Stimulated activated CD4-positive, alpha-beta T cell treated with anti-CD3 and anti-CD28 coated beads, Interleukin-1b, Interleukin-23, amount 100 ng/mL, for 48 hours (primary cell): ENCODE results near the gene IFNGR2.
"Not testable (repeated sequence)": the region's sequence is repeated elsewhere in the genome, so short reads cannot be mapped to it uniquely, and the experiment has no call there.

Experiments
- DNase-seq: peaks from one replicate; pipeline ENCODE4 v3.0.0-alpha.2; 2020

IFNGR2 gene

GRCh38 chr21:33378081-33378480 lies 25.1 kb upstream of the IFNGR2 start:
- DNase-seq, result no peak

- not testable (repeated sequence) for DNase-seq
Observed at GRCh38 chr21:33379934-33380333, 23.3 kb upstream of the IFNGR2 start.

GRCh38 chr21:33380483-33380998 lies 22.7 kb upstream of the IFNGR2 start:
- DNase-seq, result peak; percentile 94

GRCh38 chr21:33381381-33381780 lies 21.8 kb upstream of the IFNGR2 start:
- DNase-seq, result not testable (repeated sequence)

GRCh38 chr21:33383056-33383888 lies 19.9 kb upstream of the IFNGR2 start:
- peak; percentile 76 for DNase-seq

- DNase-seq, result no peak
Observed at GRCh38 chr21:33384841-33385331, 18.3 kb upstream of the IFNGR2 start.

- no peak for DNase-seq
Observed at GRCh38 chr21:33386222-33386784, 16.9 kb upstream of the IFNGR2 start.

- DNase-seq, result no peak
Observed at GRCh38 chr21:33387294-33387693, 15.9 kb upstream of the IFNGR2 start.

GRCh38 chr21:33388188-33388587 lies 15.0 kb upstream of the IFNGR2 start:
- DNase-seq, result no peak

- no peak for DNase-seq
Observed at GRCh38 chr21:33390479-33390878, 12.7 kb upstream of the IFNGR2 start.

GRCh38 chr21:33391656-33392055 lies 11.6 kb upstream of the IFNGR2 start:
- DNase-seq, result no peak

- no peak for DNase-seq
Observed at GRCh38 chr21:33392284-33392985, 10.8 kb upstream of the IFNGR2 start.

- DNase-seq, result no peak
Observed at GRCh38 chr21:33393348-33393747, 9.9 kb upstream of the IFNGR2 start.

- no peak for DNase-seq
Observed at GRCh38 chr21:33394260-33394659, 9.0 kb upstream of the IFNGR2 start.

GRCh38 chr21:33395891-33396331 lies 7.3 kb upstream of the IFNGR2 start:
- DNase-seq, result no peak

- DNase-seq, result no peak
Observed at GRCh38 chr21:33396436-33396835, 6.8 kb upstream of the IFNGR2 start.

- DNase-seq, result no peak
Observed at GRCh38 chr21:33396951-33397350, 6.3 kb upstream of the IFNGR2 start.

- no peak for DNase-seq
Observed at GRCh38 chr21:33397717-33398116, 5.5 kb upstream of the IFNGR2 start.

GRCh38 chr21:33398361-33398760 lies 4.9 kb upstream of the IFNGR2 start:
- no peak for DNase-seq

- no peak for DNase-seq
Observed at GRCh38 chr21:33401630-33401992, 1.6 kb upstream of the IFNGR2 start.

- no peak for DNase-seq
Observed at GRCh38 chr21:33402001-33402979, 923 bp upstream of the IFNGR2 start.
